ENCODE measurements around the gene NRIP3.
A peak's percentile ranks its signal among the peaks of the same experiment; 100 is the strongest.
"Not testable (repeated sequence)": the region's sequence is repeated elsewhere in the genome, so short reads cannot be mapped to it uniquely, and the experiment has no call there.

The NRIP3 gene

GRCh38 chr11:9015677-9016076 lies 11.9 kb upstream of the NRIP3 start:
- peak; percentile 27 for DNase-seq (ENCODE audit: low read depth)

- DNase-seq (ENCODE audit: low read depth) = no peak
Measured at GRCh38 chr11:9014826-9015225, 11.0 kb upstream of the NRIP3 start.

GRCh38 chr11:9013373-9013772 lies 9.6 kb upstream of the NRIP3 start:
- DNase-seq (ENCODE audit: low read depth) = no peak

- DNase-seq (ENCODE audit: low read depth) = not testable (repeated sequence)
Measured at GRCh38 chr11:9009538-9009937, 5.7 kb upstream of the NRIP3 start.

GRCh38 chr11:9008661-9009060 lies 4.9 kb upstream of the NRIP3 start:
- no peak for DNase-seq (ENCODE audit: low read depth)

GRCh38 chr11:9008011-9008550 lies 4.3 kb upstream of the NRIP3 start:
- DNase-seq (ENCODE audit: low read depth) = no peak

- no peak for DNase-seq (ENCODE audit: low read depth)
Measured at GRCh38 chr11:9005087-9005486, 1.3 kb upstream of the NRIP3 start.

- no peak for DNase-seq (ENCODE audit: low read depth)
Measured at GRCh38 chr11:9004183-9004926, 554 bp upstream of the NRIP3 start.

GRCh38 chr11:9002920-9003572 lies 755 bp downstream of the NRIP3 start:
- DNase-seq (ENCODE audit: low read depth) = no peak

- DNase-seq (ENCODE audit: low read depth) = peak; percentile 33
Measured at GRCh38 chr11:9001736-9002135, 2.1 kb downstream of the NRIP3 start.

GRCh38 chr11:8998017-8998416 lies 5.8 kb downstream of the NRIP3 start:
- DNase-seq (ENCODE audit: low read depth) = no peak

GRCh38 chr11:8997451-8997850 lies 6.3 kb downstream of the NRIP3 start:
- no peak for DNase-seq (ENCODE audit: low read depth)

GRCh38 chr11:8989453-8989852 lies 14.3 kb downstream of the NRIP3 start:
- no peak for DNase-seq (ENCODE audit: low read depth)

- DNase-seq (ENCODE audit: low read depth) = no peak
Measured at GRCh38 chr11:8988329-8989234, 15.2 kb downstream of the NRIP3 start.

GRCh38 chr11:8987446-8987845 lies 16.4 kb downstream of the NRIP3 start:
- DNase-seq (ENCODE audit: low read depth) = no peak

- not testable (repeated sequence) for DNase-seq (ENCODE audit: low read depth)
Measured at GRCh38 chr11:8986772-8987171, 17.0 kb downstream of the NRIP3 start.

GRCh38 chr11:8985462-8985861 lies 18.3 kb downstream of the NRIP3 start:
- no peak for DNase-seq (ENCODE audit: low read depth)

- no peak for DNase-seq (ENCODE audit: low read depth)
Measured at GRCh38 chr11:8983552-8983951, 20.2 kb downstream of the NRIP3 start.

GRCh38 chr11:8980485-8980884 lies 23.3 kb downstream of the NRIP3 start:
- DNase-seq (ENCODE audit: low read depth) = no peak

- DNase-seq (ENCODE audit: low read depth) = not testable (repeated sequence)
Measured at GRCh38 chr11:8979365-8979764, 24.4 kb downstream of the NRIP3 start.

- DNase-seq (ENCODE audit: low read depth) = no peak
Measured at GRCh38 chr11:8973121-8973520, 30.7 kb downstream of the NRIP3 start.

GRCh38 chr11:8971924-8972316 lies 31.9 kb downstream of the NRIP3 start:
- no peak for DNase-seq (ENCODE audit: low read depth)

Measured in activated T-cell treated with anti-CD3 and anti-CD28 coated beads for 48 hours (primary cell).